ENCODE data around the gene PTPN11. TPM values are rescaled to one million over a fixed set of nuclear protein-coding genes. Genes with fewer than 3 reads are reported as not detected.
"Not testable (repeated sequence)": the region's sequence is repeated elsewhere in the genome, so short reads cannot be mapped to it uniquely, and the experiment has no call there.

Gene PTPN11
- total and polyA plus RNA-seq, 2 of the 8 experiments (the other 6 are each of a cell fraction or from before 2014, with no cell fraction given) = 28.3 to 133 TPM

- H3K56ac ChIP-seq (replicated peaks; ENCODE audit: insufficient read length, low read depth, low read length); FAIRE-seq; H3K23ac ChIP-seq (ENCODE audit: insufficient read length); H3K79me2 ChIP-seq (ENCODE audit: control insufficient read depth in 1 of 2, insufficient read depth in 2 of 2, low read length in 2 of 2); H3K4me3 ChIP-seq (ENCODE audit: extremely low read depth in 1 of 4, insufficient read depth in 2 of 4, low read depth in 3 of 4, low read length in 4 of 4); H2BK120ac ChIP-seq (replicated peaks; ENCODE audit: low read depth, low read length); H3K9ac ChIP-seq (replicated peaks in 1 of 4; ENCODE audit: extremely low read depth in 1 of 4, low read depth in 3 of 4, low read length in 3 of 4); H3K4me1 ChIP-seq (replicated peaks in 1 of 4; ENCODE audit: control insufficient read depth in 3 of 4, insufficient read depth in 4 of 4, low read length in 3 of 4); H3K9me3 ChIP-seq (ENCODE audit: insufficient read depth in 2 of 2, low read depth in 1 of 2, low read length in 1 of 2); H3K23me2 ChIP-seq (ENCODE audit: low read depth, low read length); DNase-seq (ENCODE audit: low read depth in 1 of 2, low spot score in 2 of 2); H3K79me1 ChIP-seq (ENCODE audit: low read depth, low read length); H2AFZ ChIP-seq (ENCODE audit: low read length); H3K4ac ChIP-seq (replicated peaks; ENCODE audit: insufficient read length, low read depth, low read length); H4K8ac ChIP-seq (ENCODE audit: extremely low read depth, insufficient read depth, low read length); CTCF ChIA-PET (ENCODE audit: partially characterized antibody); H4K20me1 ChIP-seq (replicated peaks in 1 of 2; ENCODE audit: control insufficient read depth in 1 of 2, insufficient read depth in 2 of 2, low read length in 2 of 2); H3K27ac ChIP-seq (ENCODE audit: low read depth, low read length); H2AK5ac ChIP-seq (ENCODE audit: low read depth, low read length); H2BK5ac ChIP-seq (ENCODE audit: low read depth, low read length); H4K5ac ChIP-seq (ENCODE audit: insufficient read length, low read depth, low read length); H3K4me2 ChIP-seq (ENCODE audit: insufficient read depth in 1 of 2, low read depth in 2 of 2, low read length in 2 of 2); H3K14ac ChIP-seq (ENCODE audit: insufficient read length); H2BK15ac ChIP-seq (ENCODE audit: low read length); H3K27me3 ChIP-seq (replicated peaks in 1 of 4; ENCODE audit: control insufficient read depth in 3 of 4, extremely low read depth in 1 of 4, insufficient read depth in 3 of 4, low read length in 3 of 4); H2BK12ac ChIP-seq (ENCODE audit: low read depth, low read length); H4K91ac ChIP-seq (replicated peaks; ENCODE audit: insufficient read length, low read length); H2BK20ac ChIP-seq (ENCODE audit: low read length); H3K18ac ChIP-seq (ENCODE audit: extremely low read depth, low read length): not testable (repeated sequence)
- 92% methylated on average over 1 of the region's 1 CpG; no CpG with 5 or more reads in 1 of the 2 experiments for WGBS, 2 experiments (ENCODE audit: extremely low coverage in 1 of 2, insufficient coverage in 1 of 2, insufficient read length in 1 of 2, insufficient replicate concordance in 2 of 2, low coverage in 1 of 2, low lambda C conversion rate in 2 of 2, missing lambda C conversion rate in 1 of 2)
- H3K36me3 ChIP-seq (ENCODE audit: control insufficient read depth in 2 of 4, insufficient read depth in 4 of 4, low read length in 3 of 4) = peaks cover 5 to 41% (median 26%) of the 10 kb centered on the region in 4 experiments
- POLR2A ChIA-PET (ENCODE audit: partially characterized antibody) = interaction anchor here (2.3 kb wide), 1 partner anchor 13 kb away, joined by 4 read pairs; no protein-coding TSS in a partner anchor
These were observed 38.4 kb downstream of the PTPN11 start for GRCh38 chr12:112457142-112457541.
